MM.1S (cell line): ENCODE measurements around the gene TRAM2.

Experiments
- CTCF ChIP-seq: fragments of 300-600 bp; sonication (generic); IDR thresholded peaks from 2 replicates; pipeline ENCODE4 v1.5.1; 2016; ENCODE audit warnings: antibody characterized with exemption, low read length, mixed read lengths
- EZH2 ChIP-seq: fragments of 300-600 bp; sonication (generic); optimal IDR thresholded peaks from 2 replicates; pipeline ENCODE3; 2017; ENCODE audit warnings: low read depth, mild to moderate bottlenecking, antibody characterized with exemption, low read length, mixed read lengths

- TF ChIP-seq EZH2, result no peak
- TF ChIP-seq CTCF, result no peak
Observed at GRCh38 chr6:52595000-52595795, 18.3 kb upstream of the TRAM2 start.
